Breast epithelium (tissue), 3 donors: ENCODE results near the gene CPNE7.

Experiments used
- CTCF ChIP-seq, 3 donors: fragments of 450-650 bp; IDR thresholded peaks; one replicate each; pipeline ENCODE4 v1.5.1; 2016 to 2017; ENCODE audit warnings: antibody characterized with exemption in 3 of 3, mild to moderate bottlenecking in 3 of 3, moderate library complexity in 3 of 3
- POLR2AphosphoS5 ChIP-seq, 3 donors: sonication (generic); formaldehyde crosslinking; IDR thresholded peaks; one replicate each; pipeline ENCODE4 v1.6.1; 2017; ENCODE audit warnings: antibody characterized with exemption in 3 of 3

- TF ChIP-seq CTCF (IDR thresholded peaks at IDR 0.05) (no peak), POLR2AphosphoS5 (IDR thresholded peaks at IDR 0.05) (no peak)
Measured at GRCh38 chr16:89583895-89584644, 8.5 kb downstream of the CPNE7 start.
